Colonic mucosa (tissue), 4 donors: ENCODE results near the gene LRRC18. TPM values are rescaled to one million over a fixed set of nuclear protein-coding genes. Genes with fewer than 3 reads are reported as not detected.

ENCODE experiments used
- DNase-seq: peaks from one replicate; pipeline ENCODE4 v3.0.0-alpha.2; 2020
- H3K27ac ChIP-seq: fragments of 200-600 bp; one replicate; pipeline ENCODE4 v1.8.0; 2021
- H3K27me3 ChIP-seq: fragments of 200-600 bp; one replicate; pipeline ENCODE4 v1.8.0; 2021
- H3K36me3 ChIP-seq: fragments of 200-600 bp; one replicate; pipeline ENCODE4 v1.8.0; 2021
- H3K4me1 ChIP-seq: fragments of 200-600 bp; one replicate; pipeline ENCODE4 v1.8.0; 2021; ENCODE audit warnings: mild to moderate bottlenecking
- H3K4me3 ChIP-seq: fragments of 200-600 bp; one replicate; pipeline ENCODE4 v1.8.0; 2021
- H3K9ac ChIP-seq, 2 donors: one replicate each; pipeline ENCODE4 v1.7.0; 2013; ENCODE audit warnings: control low read depth in 2 of 2, low read depth in 2 of 2, low read length in 2 of 2
- H3K9me3 ChIP-seq: fragments of 200-600 bp; one replicate; pipeline ENCODE4 v1.8.0; 2021
- CTCF ChIP-seq: fragments of 200-600 bp; IDR thresholded peaks from one replicate; pipeline ENCODE4 v1.8.0; 2022; ENCODE audit warnings: antibody characterized with exemption, mild to moderate bottlenecking
- intact Hi-C: fragments of 100-400 bp; cut with DNase I; formaldehyde crosslinking; loops from one replicate; pipeline ENCODE4 v1.14.1; 2022
- total RNA-seq, 2 donors: library from RNA; stranded (reverse); fragmentation: NEBNext Ultra II Directional in 1 of 2; extraction: Animal tissue kit (Norgen Biotek cat#: 25700) in 1 of 2; gene quantifications; one replicate each; pipeline ENCODE4 v1.2.1, GENCODE V29; 2021
- donor health status: healthy.
- donor health status: DM: no; HTN: no; CAD: no.
- donor health status: DM: no; HTN: no; CAD: no.

Gene LRRC18
- total RNA-seq, 2 donors from 2014 or later = not detected

DNA sequence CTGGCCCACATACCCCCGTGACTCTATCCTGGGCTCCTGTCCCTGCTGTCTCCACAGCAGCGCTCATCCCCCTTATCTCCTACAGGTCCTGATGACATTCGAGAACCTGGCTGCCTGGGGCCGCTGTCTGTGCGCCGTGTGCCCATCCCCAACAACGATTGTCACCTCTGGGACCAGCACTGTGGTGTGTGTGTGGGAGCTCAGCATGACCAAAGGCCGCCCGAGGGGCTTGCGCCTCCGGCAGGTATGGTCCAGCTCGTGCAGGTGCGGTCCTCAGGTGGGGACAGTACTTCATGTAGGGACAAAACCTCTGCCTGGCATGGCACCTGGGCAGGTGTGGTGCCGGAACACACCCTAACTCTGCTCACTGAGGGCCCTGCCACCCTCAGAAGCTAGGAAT, 30.4 kb upstream of the LRRC18 start:
- no peak for DNase-seq
- intact Hi-C loops = no loop called here
- TF ChIP-seq CTCF = no peak

GRCh38 chr10:48968036-48968435, 28.4 kb upstream of the LRRC18 start:
- no peak for TF ChIP-seq CTCF
- H3K27ac ChIP-seq = no peak overlapping the region
- DNase-seq = no peak
- intact Hi-C loops = no loop called here
- no peaks in the 10 kb centered on the region for H3K36me3 ChIP-seq
- no peaks in the 10 kb centered on the region for H3K4me1 ChIP-seq
- no peaks in the 10 kb centered on the region for H3K27me3 ChIP-seq
- H3K4me3 ChIP-seq = no peak overlapping the region
- no peaks in the 10 kb centered on the region for H3K9me3 ChIP-seq
- H3K9ac ChIP-seq = no peak overlapping the region

More for the DNA sequence above, 30.4 kb upstream of the LRRC18 start:
- H3K36me3 ChIP-seq = no peaks in the 10 kb centered on the region
- no peaks in the 10 kb centered on the region for H3K4me1 ChIP-seq
- no peak overlapping the region for H3K4me3 ChIP-seq
- no peak overlapping the region for H3K9ac ChIP-seq
- H3K9me3 ChIP-seq = no peaks in the 10 kb centered on the region
- no peaks in the 10 kb centered on the region for H3K27me3 ChIP-seq
- H3K27ac ChIP-seq = no peak overlapping the region

- H3K27me3 ChIP-seq = no peaks in the 10 kb centered on the region
- no peak for DNase-seq
Measured at GRCh38 chr10:48965460-48965859, 25.8 kb upstream of the LRRC18 start.

GRCh38 chr10:48964038-48964437, 24.4 kb upstream of the LRRC18 start:
- H3K9ac ChIP-seq = no peak overlapping the region
- DNase-seq = no peak
- intact Hi-C loops = no loop called here
- no peaks in the 10 kb centered on the region for H3K9me3 ChIP-seq
- H3K36me3 ChIP-seq = no peaks in the 10 kb centered on the region
- H3K27ac ChIP-seq = no peak overlapping the region
- no peaks in the 10 kb centered on the region for H3K4me1 ChIP-seq
- H3K27me3 ChIP-seq = no peaks in the 10 kb centered on the region
- no peak for TF ChIP-seq CTCF
- no peak overlapping the region for H3K4me3 ChIP-seq

More at GRCh38 chr10:48965460-48965859, 25.8 kb upstream of the LRRC18 start:
- TF ChIP-seq CTCF = no peak
- Histone ChIP-seq H3K36me3 (no peaks in the 10 kb centered on the region), H3K27ac (no peak overlapping the region), H3K4me1 (no peaks in the 10 kb centered on the region), H3K9ac (no peak overlapping the region), H3K4me3 (no peak overlapping the region), H3K9me3 (no peaks in the 10 kb centered on the region)
- intact Hi-C loops = no loop called here

DNA sequence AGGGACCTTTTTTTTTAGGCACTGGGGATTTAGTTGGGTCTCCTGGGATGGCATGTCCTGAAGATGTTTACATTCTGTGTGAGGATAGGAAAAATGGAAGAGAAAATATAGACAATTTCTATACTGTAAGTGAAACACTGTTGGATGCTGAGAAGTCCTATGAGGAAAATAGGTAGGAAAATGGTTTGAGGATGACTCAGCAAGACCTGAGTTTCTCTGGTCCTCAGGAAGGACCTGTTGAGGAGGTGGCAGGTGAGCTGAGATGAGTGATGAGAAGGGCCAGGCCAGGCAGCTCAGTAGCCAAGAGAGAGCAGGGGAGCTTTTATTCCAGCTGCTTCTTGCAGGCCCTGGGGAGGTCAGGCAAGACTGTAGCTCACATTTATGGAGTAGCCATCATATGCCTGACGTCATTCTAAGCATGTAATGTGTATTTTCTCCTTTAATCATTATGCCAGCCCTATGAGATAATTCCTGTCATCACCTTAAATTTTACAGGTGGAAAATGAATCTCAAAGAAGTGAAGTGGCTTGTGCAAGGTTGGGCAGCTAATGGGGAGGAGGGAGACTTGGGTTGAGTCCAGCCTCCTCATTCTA, 19.1 kb upstream of the LRRC18 start:
- no peaks in the 10 kb centered on the region for H3K27me3 ChIP-seq
- intact Hi-C loops = no loop called here
- H3K9me3 ChIP-seq = no peaks in the 10 kb centered on the region
- H3K27ac ChIP-seq = no peak overlapping the region
- H3K36me3 ChIP-seq = no peaks in the 10 kb centered on the region
- no peaks in the 10 kb centered on the region for H3K4me1 ChIP-seq
- no peak overlapping the region for H3K4me3 ChIP-seq
- no peak for DNase-seq
- TF ChIP-seq CTCF = no peak
- no peak overlapping the region for H3K9ac ChIP-seq
